Measurements from ENCODE around the gene GJA5.

GJA5 gene

GRCh38 chr1:147726168-147726567 is 34.2 kb downstream of the GJA5 start:
- Histone ChIP-seq H3K9me3 (ENCODE audit: control insufficient read depth in 2 of 2, low read length in 2 of 2) (no peaks in the 10 kb centered on the region), H3K9ac (ENCODE audit: low read length in 2 of 2) (no peak overlapping the region), H3K27ac (ENCODE audit: low read length) (no peak overlapping the region), H3K36me3 (ENCODE audit: control insufficient read depth in 2 of 2, insufficient read depth in 2 of 2, low read length in 2 of 2) (no peaks in the 10 kb centered on the region), H3K4me3 (ENCODE audit: low read length in 2 of 2) (no peak overlapping the region), H3K27me3 (ENCODE audit: control insufficient read depth in 1 of 2, insufficient read depth in 2 of 2, low read length in 2 of 2) (peaks cover 3 to 12% of the 10 kb centered on the region in 2 donors), H3K4me1 (ENCODE audit: control insufficient read depth, insufficient read depth, low read length) (no peaks in the 10 kb centered on the region)

- no peaks in the 10 kb centered on the region for H3K36me3 ChIP-seq (ENCODE audit: control insufficient read depth in 2 of 2, insufficient read depth in 2 of 2, low read length in 2 of 2)
- no peak overlapping the region for H3K4me3 ChIP-seq (ENCODE audit: low read length in 2 of 2)
- no peaks in the 10 kb centered on the region for H3K4me1 ChIP-seq (ENCODE audit: control insufficient read depth, insufficient read depth, low read length)
- H3K27ac ChIP-seq (ENCODE audit: low read length), result no peak overlapping the region
- H3K9me3 ChIP-seq (ENCODE audit: control insufficient read depth in 2 of 2, low read length in 2 of 2), result no peaks in the 10 kb centered on the region
- no peak overlapping the region for H3K9ac ChIP-seq (ENCODE audit: low read length in 2 of 2)
- H3K27me3 ChIP-seq (ENCODE audit: control insufficient read depth in 1 of 2, insufficient read depth in 2 of 2, low read length in 2 of 2), result peaks cover 3 to 12% of the 10 kb centered on the region in 2 donors
Observed at GRCh38 chr1:147725685-147726084, 34.7 kb downstream of the GJA5 start.

GRCh38 chr1:147723691-147724323 is 36.6 kb downstream of the GJA5 start:
- Histone ChIP-seq H3K9me3 (ENCODE audit: control insufficient read depth in 2 of 2, low read length in 2 of 2) (no peaks in the 10 kb centered on the region), H3K4me1 (ENCODE audit: control insufficient read depth, insufficient read depth, low read length) (no peaks in the 10 kb centered on the region), H3K27me3 (ENCODE audit: control insufficient read depth in 1 of 2, insufficient read depth in 2 of 2, low read length in 2 of 2) (peaks cover 3 to 18% of the 10 kb centered on the region in 2 donors), H3K36me3 (ENCODE audit: control insufficient read depth in 2 of 2, insufficient read depth in 2 of 2, low read length in 2 of 2) (no peaks in the 10 kb centered on the region), H3K9ac (ENCODE audit: low read length in 2 of 2) (no peak overlapping the region), H3K4me3 (ENCODE audit: low read length in 2 of 2) (no peak overlapping the region), H3K27ac (ENCODE audit: low read length) (no peak overlapping the region)

GRCh38 chr1:147722124-147722523 is 38.3 kb downstream of the GJA5 start:
- H3K4me1 ChIP-seq (ENCODE audit: control insufficient read depth, insufficient read depth, low read length), result no peaks in the 10 kb centered on the region
- H3K27me3 ChIP-seq (ENCODE audit: control insufficient read depth in 1 of 2, insufficient read depth in 2 of 2, low read length in 2 of 2), result peaks cover 5 to 20% of the 10 kb centered on the region in 2 donors
- no peak overlapping the region for H3K4me3 ChIP-seq (ENCODE audit: low read length in 2 of 2)
- H3K36me3 ChIP-seq (ENCODE audit: control insufficient read depth in 2 of 2, insufficient read depth in 2 of 2, low read length in 2 of 2), result no peaks in the 10 kb centered on the region
- H3K9ac ChIP-seq (ENCODE audit: low read length in 2 of 2), result no peak overlapping the region
- no peak overlapping the region for H3K27ac ChIP-seq (ENCODE audit: low read length)
- H3K9me3 ChIP-seq (ENCODE audit: control insufficient read depth in 2 of 2, low read length in 2 of 2), result no peaks in the 10 kb centered on the region

- Histone ChIP-seq H3K9me3 (ENCODE audit: control insufficient read depth in 2 of 2, low read length in 2 of 2) (no peaks in the 10 kb centered on the region), H3K27ac (ENCODE audit: low read length) (no peak overlapping the region), H3K4me1 (ENCODE audit: control insufficient read depth, insufficient read depth, low read length) (no peaks in the 10 kb centered on the region), H3K36me3 (ENCODE audit: control insufficient read depth in 2 of 2, insufficient read depth in 2 of 2, low read length in 2 of 2) (no peaks in the 10 kb centered on the region), H3K4me3 (ENCODE audit: low read length in 2 of 2) (no peak overlapping the region), H3K27me3 (ENCODE audit: control insufficient read depth in 1 of 2, insufficient read depth in 2 of 2, low read length in 2 of 2) (peaks cover 5 to 20% of the 10 kb centered on the region in 2 donors), H3K9ac (ENCODE audit: low read length in 2 of 2) (no peak overlapping the region)
Observed at GRCh38 chr1:147721716-147722115, 38.7 kb downstream of the GJA5 start.

- H3K36me3 ChIP-seq (ENCODE audit: control insufficient read depth in 2 of 2, insufficient read depth in 2 of 2, low read length in 2 of 2), result no peaks in the 10 kb centered on the region
- H3K4me1 ChIP-seq (ENCODE audit: control insufficient read depth, insufficient read depth, low read length), result no peaks in the 10 kb centered on the region
- H3K27ac ChIP-seq (ENCODE audit: low read length), result no peak overlapping the region
- H3K4me3 ChIP-seq (ENCODE audit: low read length in 2 of 2), result no peak overlapping the region
- H3K27me3 ChIP-seq (ENCODE audit: control insufficient read depth in 1 of 2, insufficient read depth in 2 of 2, low read length in 2 of 2), result peaks cover 2 to 19% of the 10 kb centered on the region in 2 donors
- H3K9me3 ChIP-seq (ENCODE audit: control insufficient read depth in 2 of 2, low read length in 2 of 2), result no peaks in the 10 kb centered on the region
- no peak overlapping the region for H3K9ac ChIP-seq (ENCODE audit: low read length in 2 of 2)
Observed at GRCh38 chr1:147720557-147720956, 39.8 kb downstream of the GJA5 start.

- Histone ChIP-seq H3K4me3 (ENCODE audit: low read length in 2 of 2) (no peak overlapping the region), H3K27me3 (ENCODE audit: control insufficient read depth in 1 of 2, insufficient read depth in 2 of 2, low read length in 2 of 2) (peaks cover 2 to 19% of the 10 kb centered on the region in 2 donors), H3K27ac (ENCODE audit: low read length) (no peak overlapping the region), H3K4me1 (ENCODE audit: control insufficient read depth, insufficient read depth, low read length) (no peaks in the 10 kb centered on the region), H3K9me3 (ENCODE audit: control insufficient read depth in 2 of 2, low read length in 2 of 2) (no peaks in the 10 kb centered on the region), H3K9ac (ENCODE audit: low read length in 2 of 2) (no peak overlapping the region), H3K36me3 (ENCODE audit: control insufficient read depth in 2 of 2, insufficient read depth in 2 of 2, low read length in 2 of 2) (no peaks in the 10 kb centered on the region)
Observed at GRCh38 chr1:147719711-147720225, 40.6 kb downstream of the GJA5 start.

- H3K27me3 ChIP-seq (ENCODE audit: control insufficient read depth in 1 of 2, insufficient read depth in 2 of 2, low read length in 2 of 2), result peaks cover 2 to 19% of the 10 kb centered on the region in 2 donors
- no peak overlapping the region for H3K9ac ChIP-seq (ENCODE audit: low read length in 2 of 2)
- no peak overlapping the region for H3K4me3 ChIP-seq (ENCODE audit: low read length in 2 of 2)
- no peaks in the 10 kb centered on the region for H3K9me3 ChIP-seq (ENCODE audit: control insufficient read depth in 2 of 2, low read length in 2 of 2)
- H3K27ac ChIP-seq (ENCODE audit: low read length), result no peak overlapping the region
- no peaks in the 10 kb centered on the region for H3K36me3 ChIP-seq (ENCODE audit: control insufficient read depth in 2 of 2, insufficient read depth in 2 of 2, low read length in 2 of 2)
- H3K4me1 ChIP-seq (ENCODE audit: control insufficient read depth, insufficient read depth, low read length), result no peaks in the 10 kb centered on the region
Observed at GRCh38 chr1:147719029-147719698, 41.2 kb downstream of the GJA5 start.

- Histone ChIP-seq H3K9ac (ENCODE audit: low read length in 2 of 2) (no peak overlapping the region), H3K36me3 (ENCODE audit: control insufficient read depth in 2 of 2, insufficient read depth in 2 of 2, low read length in 2 of 2) (no peaks in the 10 kb centered on the region), H3K27me3 (ENCODE audit: control insufficient read depth in 1 of 2, insufficient read depth in 2 of 2, low read length in 2 of 2) (peaks cover 2 to 16% of the 10 kb centered on the region in 2 donors), H3K27ac (ENCODE audit: low read length) (no peak overlapping the region), H3K4me3 (ENCODE audit: low read length in 2 of 2) (no peak overlapping the region), H3K4me1 (ENCODE audit: control insufficient read depth, insufficient read depth, low read length) (no peaks in the 10 kb centered on the region), H3K9me3 (ENCODE audit: control insufficient read depth in 2 of 2, low read length in 2 of 2) (no peaks in the 10 kb centered on the region)
Observed at GRCh38 chr1:147717706-147718097, 42.7 kb downstream of the GJA5 start.

GRCh38 chr1:147717051-147717705 is 43.2 kb downstream of the GJA5 start:
- H3K36me3 ChIP-seq (ENCODE audit: control insufficient read depth in 2 of 2, insufficient read depth in 2 of 2, low read length in 2 of 2), result no peaks in the 10 kb centered on the region
- no peak overlapping the region for H3K27ac ChIP-seq (ENCODE audit: low read length)
- no peak overlapping the region for H3K4me3 ChIP-seq (ENCODE audit: low read length in 2 of 2)
- H3K9me3 ChIP-seq (ENCODE audit: control insufficient read depth in 2 of 2, low read length in 2 of 2), result no peaks in the 10 kb centered on the region
- peaks cover 2 to 15% of the 10 kb centered on the region in 2 donors for H3K27me3 ChIP-seq (ENCODE audit: control insufficient read depth in 1 of 2, insufficient read depth in 2 of 2, low read length in 2 of 2)
- H3K9ac ChIP-seq (ENCODE audit: low read length in 2 of 2), result no peak overlapping the region
- H3K4me1 ChIP-seq (ENCODE audit: control insufficient read depth, insufficient read depth, low read length), result no peaks in the 10 kb centered on the region

All from stomach smooth muscle (tissue), 2 donors.